Measurements from ENCODE around the gene TRIM72. TPM values are rescaled to one million over a fixed set of nuclear protein-coding genes. Genes with fewer than 3 reads are reported as not detected.

Gene TRIM72
- total RNA-seq, 1 experiment from 2014 or later: not detected

DNA sequence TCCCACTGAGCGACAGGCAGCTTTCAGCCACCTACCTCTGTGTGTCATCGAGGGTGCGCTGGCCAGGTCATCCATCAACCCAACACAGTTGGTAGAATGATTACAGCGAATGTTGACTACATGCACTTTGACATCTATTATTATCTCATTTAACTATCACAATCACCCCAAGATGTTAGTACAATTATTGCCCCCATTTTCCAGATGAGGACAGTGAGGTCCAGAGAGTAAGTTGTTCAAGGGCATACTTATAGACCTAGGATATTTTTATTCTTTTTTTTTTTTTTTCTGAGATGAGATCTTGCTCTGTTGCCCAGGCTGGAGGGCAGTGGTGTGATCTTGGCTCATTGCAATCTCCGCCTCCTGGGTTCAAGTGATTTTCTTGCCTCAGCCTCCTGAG is 37.5 kb downstream of the TRIM72 start:
- Histone ChIP-seq H4K20me1 (ENCODE audit: low read length) (no peaks in the 10 kb centered on the region), H2AFZ (ENCODE audit: low read length) (no peak overlapping the region), H3K4me3 (ENCODE audit: low read length) (no peak overlapping the region), H3K36me3 (ENCODE audit: low read depth, low read length) (no peaks in the 10 kb centered on the region), H3K79me2 (ENCODE audit: low read length) (no peaks in the 10 kb centered on the region), H3F3A (ENCODE audit: low read length, unreplicated experiment) (no peaks in the 10 kb centered on the region), H3K27me3 (ENCODE audit: low read length) (peaks cover 14% of the 10 kb centered on the region; the same call in 1 of the 2 replicates), H3K9me3 (ENCODE audit: low read length) (no peaks in the 10 kb centered on the region), H3K9ac (ENCODE audit: low read length) (no peak overlapping the region), H3K4me2 (ENCODE audit: low read length) (no peak overlapping the region), H3K4me1 (ENCODE audit: insufficient read depth, low read length) (no peaks in the 10 kb centered on the region), H3K27ac (ENCODE audit: low read length) (no peak overlapping the region), H3K9me2 (replicated peaks; ENCODE audit: low read length) (no peaks in the 10 kb centered on the region)
- intact Hi-C loops (cut with micrococcal nuclease): no loop called here
- no TSS peak for BruUV-seq (replicated peaks)
- DNase-seq: no peak
- ATAC-seq: no peak
- CTCF ChIA-PET: no interaction called here
- POLR2A ChIA-PET (ENCODE audit: unreplicated experiment): no interaction called here
- TF ChIP-seq, protein P1, sequence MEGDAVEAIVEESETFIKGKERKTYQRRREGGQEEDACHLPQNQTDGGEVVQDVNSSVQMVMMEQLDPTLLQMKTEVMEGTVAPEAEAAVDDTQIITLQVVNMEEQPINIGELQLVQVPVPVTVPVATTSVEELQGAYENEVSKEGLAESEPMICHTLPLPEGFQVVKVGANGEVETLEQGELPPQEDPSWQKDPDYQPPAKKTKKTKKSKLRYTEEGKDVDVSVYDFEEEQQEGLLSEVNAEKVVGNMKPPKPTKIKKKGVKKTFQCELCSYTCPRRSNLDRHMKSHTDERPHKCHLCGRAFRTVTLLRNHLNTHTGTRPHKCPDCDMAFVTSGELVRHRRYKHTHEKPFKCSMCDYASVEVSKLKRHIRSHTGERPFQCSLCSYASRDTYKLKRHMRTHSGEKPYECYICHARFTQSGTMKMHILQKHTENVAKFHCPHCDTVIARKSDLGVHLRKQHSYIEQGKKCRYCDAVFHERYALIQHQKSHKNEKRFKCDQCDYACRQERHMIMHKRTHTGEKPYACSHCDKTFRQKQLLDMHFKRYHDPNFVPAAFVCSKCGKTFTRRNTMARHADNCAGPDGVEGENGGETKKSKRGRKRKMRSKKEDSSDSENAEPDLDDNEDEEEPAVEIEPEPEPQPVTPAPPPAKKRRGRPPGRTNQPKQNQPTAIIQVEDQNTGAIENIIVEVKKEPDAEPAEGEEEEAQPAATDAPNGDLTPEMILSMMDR (conservative IDR thresholded peaks at IDR 0.05; ENCODE audit: low read depth, low read length): no peak
- no peak for TF ChIP-seq EZH2 (IDR thresholded peaks at IDR 0.05; ENCODE audit: low read length, unreplicated experiment)
- no peak for TF ChIP-seq EZH2phosphoT487 (IDR thresholded peaks at IDR 0.05; ENCODE audit: borderline replicate concordance, low read length)

DNA sequence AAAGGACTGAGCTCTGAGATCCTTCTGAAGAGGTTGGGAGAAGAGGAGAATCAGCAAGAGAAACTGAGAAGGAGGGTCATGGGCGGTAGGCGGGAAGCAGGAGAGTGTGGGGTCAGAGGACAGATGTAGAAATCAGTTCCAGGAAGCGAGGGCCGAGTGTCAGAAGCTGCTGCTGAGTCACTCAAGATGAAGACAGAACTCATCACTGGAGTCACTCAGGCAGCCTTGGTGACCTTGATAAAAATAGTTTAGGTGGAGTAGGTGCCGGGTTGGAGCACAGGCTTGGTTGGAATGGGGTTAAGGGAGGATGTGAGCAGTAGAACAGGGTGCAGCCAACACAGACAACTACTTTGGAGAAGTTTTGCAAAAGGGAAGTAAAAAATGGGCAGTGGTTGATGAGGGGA is 39.7 kb downstream of the TRIM72 start:
- no peaks in the 10 kb centered on the region for H3F3A ChIP-seq (ENCODE audit: low read length, unreplicated experiment)
- no peak overlapping the region for H3K4me3 ChIP-seq (ENCODE audit: low read length)
- DNase-seq: no peak
- no peak overlapping the region for H3K9ac ChIP-seq (ENCODE audit: low read length)
- no peaks in the 10 kb centered on the region for H3K36me3 ChIP-seq (ENCODE audit: low read depth, low read length)
- no peaks in the 10 kb centered on the region for H3K79me2 ChIP-seq (ENCODE audit: low read length)
- no peak for ATAC-seq
- ChIA-PET POLR2A (ENCODE audit: unreplicated experiment) (no interaction called here), CTCF (no interaction called here)
- H3K27me3 ChIP-seq (ENCODE audit: low read length): 0 out of 2 replicates have a peak, but pooled peaks cover 5% of the 10 kb centered on the region
- no peaks in the 10 kb centered on the region for H4K20me1 ChIP-seq (ENCODE audit: low read length)
- intact Hi-C loops (cut with micrococcal nuclease): no loop called here
- no peaks in the 10 kb centered on the region for H3K9me3 ChIP-seq (ENCODE audit: low read length)
- no peak overlapping the region for H2AFZ ChIP-seq (ENCODE audit: low read length)
- no peaks in the 10 kb centered on the region for H3K4me1 ChIP-seq (ENCODE audit: insufficient read depth, low read length)
- no TSS peak for BruUV-seq (replicated peaks)
- no peak overlapping the region for H3K27ac ChIP-seq (ENCODE audit: low read length)
- TF ChIP-seq EZH2 (IDR thresholded peaks at IDR 0.05; ENCODE audit: low read length, unreplicated experiment) (no peak), EZH2phosphoT487 (IDR thresholded peaks at IDR 0.05; ENCODE audit: borderline replicate concordance, low read length) (no peak)
- TF ChIP-seq, protein P1 (conservative IDR thresholded peaks at IDR 0.05; ENCODE audit: low read depth, low read length): no peak
- H3K4me2 ChIP-seq (ENCODE audit: low read length): no peak overlapping the region
- H3K9me2 ChIP-seq (replicated peaks; ENCODE audit: low read length): no peaks in the 10 kb centered on the region

DNA sequence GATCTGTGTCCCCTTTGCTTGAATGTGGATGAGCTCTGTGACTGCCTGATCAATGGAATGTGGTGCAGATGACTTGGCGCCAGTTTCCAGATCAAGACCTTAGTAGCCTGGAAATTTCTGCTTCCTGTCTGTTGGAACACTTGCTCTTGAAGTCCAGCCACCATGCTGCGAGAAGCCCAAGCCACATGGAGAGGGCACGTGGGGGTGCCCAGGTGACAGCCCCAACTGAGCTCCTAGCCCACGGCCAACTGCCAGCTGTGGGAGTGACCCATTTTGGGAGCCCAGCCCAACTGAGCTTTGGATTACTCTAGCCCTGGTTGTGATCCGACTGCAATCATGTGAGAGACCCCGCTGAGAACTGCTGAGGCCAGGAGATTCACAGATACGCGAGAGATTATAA is 42.5 kb downstream of the TRIM72 start:
- no peaks in the 10 kb centered on the region for H3K4me1 ChIP-seq (ENCODE audit: insufficient read depth, low read length)
- ChIA-PET CTCF (no interaction called here), POLR2A (ENCODE audit: unreplicated experiment) (no interaction called here)
- no peaks in the 10 kb centered on the region for H3K9me2 ChIP-seq (replicated peaks; ENCODE audit: low read length)
- no peak overlapping the region for H3K9ac ChIP-seq (ENCODE audit: low read length)
- H3K4me2 ChIP-seq (ENCODE audit: low read length): no peak overlapping the region
- DNase-seq: no peak
- no peak overlapping the region for H2AFZ ChIP-seq (ENCODE audit: low read length)
- H3K9me3 ChIP-seq (ENCODE audit: low read length): no peaks in the 10 kb centered on the region
- H3K27me3 ChIP-seq (ENCODE audit: low read length): peaks cover 14% of the 10 kb centered on the region; the same call in 1 of the 2 replicates
- H3F3A ChIP-seq (ENCODE audit: low read length, unreplicated experiment): no peaks in the 10 kb centered on the region
- intact Hi-C loops (cut with micrococcal nuclease): no loop called here
- no peak overlapping the region for H3K4me3 ChIP-seq (ENCODE audit: low read length)
- H3K36me3 ChIP-seq (ENCODE audit: low read depth, low read length): no peaks in the 10 kb centered on the region
- no peaks in the 10 kb centered on the region for H3K79me2 ChIP-seq (ENCODE audit: low read length)
- TF ChIP-seq EZH2 (IDR thresholded peaks at IDR 0.05; ENCODE audit: low read length, unreplicated experiment) (no peak), EZH2phosphoT487 (IDR thresholded peaks at IDR 0.05; ENCODE audit: borderline replicate concordance, low read length) (no peak)
- TF ChIP-seq, protein P1 (conservative IDR thresholded peaks at IDR 0.05; ENCODE audit: low read depth, low read length): no peak
- H4K20me1 ChIP-seq (ENCODE audit: low read length): no peaks in the 10 kb centered on the region
- BruUV-seq (replicated peaks): no TSS peak
- H3K27ac ChIP-seq (ENCODE audit: low read length): no peak overlapping the region
- ATAC-seq: no peak

All from PC-3 (cell line).